ENCODE data around the gene POLE4. TPM values are rescaled to one million over a fixed set of nuclear protein-coding genes. Genes with fewer than 3 reads are reported as not detected.

The POLE4 gene
- total RNA-seq, 1 experiment from 2014 or later, result 34.4 TPM

DNA sequence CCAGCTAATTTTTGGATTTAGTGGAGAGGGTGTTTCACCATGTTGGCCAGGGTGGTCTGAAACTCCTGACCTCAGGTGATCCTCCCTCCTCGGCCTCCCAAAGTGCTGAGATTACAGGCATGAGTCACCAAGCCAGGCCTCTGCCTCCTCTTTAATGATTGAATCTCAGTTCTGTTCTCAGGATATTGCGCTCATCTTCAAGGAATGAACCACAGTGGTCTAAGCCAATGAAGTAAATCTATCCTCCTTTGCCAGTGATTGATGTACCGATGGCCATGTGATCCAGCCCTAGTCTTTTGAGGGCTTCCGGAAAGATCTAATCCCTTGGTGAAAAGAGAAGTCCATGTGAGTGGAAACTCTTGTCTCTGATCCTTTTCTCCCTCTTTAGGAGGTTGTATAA, 48.6 kb downstream of the POLE4 start:
- no peak overlapping the region for H2BK120ac ChIP-seq (ENCODE audit: low read depth, low read length, poor library complexity, severe bottlenecking)
- H3K27me3 ChIP-seq (ENCODE audit: insufficient read depth, low read length), result no peaks in the 10 kb centered on the region
- no peak overlapping the region for H2BK15ac ChIP-seq (ENCODE audit: low read depth, low read length)
- Mint-ChIP-seq H3K4me3 (no peak overlapping the region), H3K27me3 (ENCODE audit: low read depth) (no peaks in the 10 kb centered on the region; the same call in 1 of the 2 replicates), H3K27ac (no peak overlapping the region; a peak in 1 of 7 replicates), H3K4me1 (no peaks in the 10 kb centered on the region), H3K36me3 (ENCODE audit: insufficient read depth in 1 of 3, low read depth in 3 of 3) (no peaks in the 10 kb centered on the region; a peak in 1 of 7 replicates), H3K9me3 (no peaks in the 10 kb centered on the region; a peak in 1 of 5 replicates)
- WGBS (ENCODE audit: extremely low coverage, insufficient read length, low lambda C conversion rate), result no CpG with 5 or more reads among the region's 4 CpGs
- no peaks in the 10 kb centered on the region for H3K79me1 ChIP-seq (ENCODE audit: insufficient read depth, low read depth, low read length, poor library complexity, severe bottlenecking)
- H3K23ac ChIP-seq (ENCODE audit: insufficient read length, low read depth, low read length), result no peak overlapping the region
- TF ChIP-seq, protein P1, sequence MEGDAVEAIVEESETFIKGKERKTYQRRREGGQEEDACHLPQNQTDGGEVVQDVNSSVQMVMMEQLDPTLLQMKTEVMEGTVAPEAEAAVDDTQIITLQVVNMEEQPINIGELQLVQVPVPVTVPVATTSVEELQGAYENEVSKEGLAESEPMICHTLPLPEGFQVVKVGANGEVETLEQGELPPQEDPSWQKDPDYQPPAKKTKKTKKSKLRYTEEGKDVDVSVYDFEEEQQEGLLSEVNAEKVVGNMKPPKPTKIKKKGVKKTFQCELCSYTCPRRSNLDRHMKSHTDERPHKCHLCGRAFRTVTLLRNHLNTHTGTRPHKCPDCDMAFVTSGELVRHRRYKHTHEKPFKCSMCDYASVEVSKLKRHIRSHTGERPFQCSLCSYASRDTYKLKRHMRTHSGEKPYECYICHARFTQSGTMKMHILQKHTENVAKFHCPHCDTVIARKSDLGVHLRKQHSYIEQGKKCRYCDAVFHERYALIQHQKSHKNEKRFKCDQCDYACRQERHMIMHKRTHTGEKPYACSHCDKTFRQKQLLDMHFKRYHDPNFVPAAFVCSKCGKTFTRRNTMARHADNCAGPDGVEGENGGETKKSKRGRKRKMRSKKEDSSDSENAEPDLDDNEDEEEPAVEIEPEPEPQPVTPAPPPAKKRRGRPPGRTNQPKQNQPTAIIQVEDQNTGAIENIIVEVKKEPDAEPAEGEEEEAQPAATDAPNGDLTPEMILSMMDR (conservative IDR thresholded peaks at IDR 0.05), result no peak
- H3K9ac ChIP-seq (ENCODE audit: extremely low read depth, insufficient read length, low read length), result no peak overlapping the region
- no peak overlapping the region for H2BK5ac ChIP-seq (ENCODE audit: insufficient read length, low read length)
- no peak overlapping the region for H3K18ac ChIP-seq (ENCODE audit: insufficient read length, low read depth, low read length)
- H3K4me2 ChIP-seq (ENCODE audit: insufficient read depth, insufficient read length, low read length), result no peak overlapping the region
- H2BK12ac ChIP-seq (ENCODE audit: insufficient read length, low read depth, low read length), result no peak overlapping the region
- H2AFZ ChIP-seq (ENCODE audit: low read length), result no peak overlapping the region
- H3K23me2 ChIP-seq (ENCODE audit: insufficient read length, low read depth, low read length, poor library complexity, severe bottlenecking), result no peaks in the 10 kb centered on the region
- no peak overlapping the region for H3K4ac ChIP-seq (ENCODE audit: low read depth, low read length)
- no peak overlapping the region for H2BK20ac ChIP-seq (ENCODE audit: low read depth, low read length, poor library complexity, severe bottlenecking)
- H3K27ac ChIP-seq (ENCODE audit: insufficient read length, low read depth, low read length), result no peak overlapping the region
- H4K20me1 ChIP-seq (ENCODE audit: control insufficient read depth, insufficient read depth, insufficient read length), result no peaks in the 10 kb centered on the region
- no peak overlapping the region for H4K91ac ChIP-seq (ENCODE audit: insufficient read length, low read depth, low read length)
- no peak overlapping the region for H3K56ac ChIP-seq (ENCODE audit: insufficient read length, low read depth, low read length)
- H3K14ac ChIP-seq (ENCODE audit: insufficient read depth, low read length), result no peak overlapping the region
- H3K4me1 ChIP-seq (ENCODE audit: insufficient read depth, low read length), result no peaks in the 10 kb centered on the region
- H4K8ac ChIP-seq (replicated peaks; ENCODE audit: insufficient read length, low read depth, low read length), result no peak overlapping the region
- H3K79me2 ChIP-seq (ENCODE audit: insufficient read depth, low read length), result no peaks in the 10 kb centered on the region
- no peak overlapping the region for H2AK5ac ChIP-seq (ENCODE audit: insufficient read length, low read length)
- no peak overlapping the region for H4K5ac ChIP-seq (ENCODE audit: insufficient read length, low read depth, low read length)
- DNase-seq, result no peak
- no peak overlapping the region for H3T11ph ChIP-seq (ENCODE audit: low read length)
- no peaks in the 10 kb centered on the region for H3K9me3 ChIP-seq (ENCODE audit: control insufficient read depth, low read depth, low read length)

Data from H9 (cell line).